Activated CD4-positive, CD25-positive, alpha-beta regulatory T cell (primary cell): ENCODE data around the gene CRTC3.
"Not testable (repeated sequence)": the region's sequence is repeated elsewhere in the genome, so short reads cannot be mapped to it uniquely, and the experiment has no call there.

Source experiments
- DNase-seq, 4 experiments: peaks; one replicate each; lab custom pipeline; 2025; lab: John Stamatoyannopoulos, UW

The CRTC3 gene

DNA sequence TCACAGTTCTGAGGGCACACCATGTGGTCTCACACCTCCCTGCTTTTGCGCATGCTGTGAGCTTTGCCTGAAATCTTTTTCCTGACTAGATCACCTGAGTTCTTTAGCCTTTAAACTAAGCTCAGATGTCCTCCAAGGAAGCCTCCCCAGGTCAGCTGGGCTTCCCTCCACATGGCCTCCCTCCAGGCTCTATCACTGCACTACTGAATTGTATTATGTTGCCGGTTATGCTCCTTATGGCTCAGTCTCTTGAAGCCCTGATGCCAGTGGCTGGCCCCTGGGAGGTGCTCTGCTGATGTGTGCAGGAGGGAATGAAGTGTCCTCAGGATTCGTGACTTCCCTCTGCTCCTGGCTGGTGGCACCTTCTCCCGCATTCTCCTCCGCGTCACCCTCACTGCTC, 94.1 kb downstream of the CRTC3 start:
- DNase-seq: no peak

DNA sequence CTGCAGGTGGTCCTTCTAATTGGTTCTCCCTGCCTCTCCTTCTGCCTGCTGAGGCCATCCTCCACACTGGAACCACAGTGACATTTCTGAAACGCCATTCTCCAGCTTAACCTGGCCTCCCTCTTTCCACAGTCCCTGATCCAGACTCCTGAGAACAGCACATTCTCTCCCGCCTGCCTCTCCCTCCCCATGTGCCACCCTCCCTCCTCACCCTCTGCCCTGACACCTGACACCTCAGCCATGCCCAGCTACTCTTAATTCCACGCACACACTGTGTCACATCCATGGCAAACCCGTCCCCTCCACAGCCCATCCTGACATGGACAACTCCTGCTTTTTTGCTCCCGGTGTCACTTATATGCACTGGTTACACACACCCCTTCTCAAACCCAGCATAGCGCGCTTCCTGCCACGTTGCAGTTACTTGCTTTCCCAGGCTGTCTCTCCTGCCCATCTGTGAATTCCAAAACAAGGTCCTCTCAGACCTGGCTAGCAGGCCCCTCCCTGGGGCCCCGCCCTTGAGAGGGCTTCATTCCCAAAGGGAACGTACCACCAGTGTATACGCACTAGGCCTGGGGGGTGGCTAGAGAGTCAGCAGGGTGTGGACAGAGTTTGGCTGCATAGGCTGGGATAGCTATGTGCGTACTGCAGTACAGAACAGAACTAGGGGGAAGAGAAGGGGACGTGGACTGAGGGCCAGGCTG, 94.7 kb downstream of the CRTC3 start:
- DNase-seq: no peak

DNA sequence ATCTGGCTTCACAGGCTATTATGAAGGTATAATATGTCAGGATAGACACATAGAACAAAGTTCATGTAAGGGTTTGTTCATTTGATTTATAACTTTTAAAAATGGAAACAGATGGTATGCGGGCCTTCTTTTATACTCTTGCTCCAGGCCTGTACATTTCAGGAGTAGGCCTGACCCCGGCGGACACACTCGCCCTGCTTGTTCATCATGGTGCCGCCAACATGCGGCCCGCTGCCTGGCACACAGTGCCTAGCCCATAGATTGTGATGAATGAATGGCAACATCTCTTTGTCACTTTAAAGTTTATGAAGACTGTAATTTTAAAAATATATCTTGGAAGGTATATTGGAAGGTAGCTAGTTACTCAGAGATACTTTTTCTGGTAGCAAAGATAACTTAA, 95.3 kb downstream of the CRTC3 start:
- DNase-seq: no peak

DNA sequence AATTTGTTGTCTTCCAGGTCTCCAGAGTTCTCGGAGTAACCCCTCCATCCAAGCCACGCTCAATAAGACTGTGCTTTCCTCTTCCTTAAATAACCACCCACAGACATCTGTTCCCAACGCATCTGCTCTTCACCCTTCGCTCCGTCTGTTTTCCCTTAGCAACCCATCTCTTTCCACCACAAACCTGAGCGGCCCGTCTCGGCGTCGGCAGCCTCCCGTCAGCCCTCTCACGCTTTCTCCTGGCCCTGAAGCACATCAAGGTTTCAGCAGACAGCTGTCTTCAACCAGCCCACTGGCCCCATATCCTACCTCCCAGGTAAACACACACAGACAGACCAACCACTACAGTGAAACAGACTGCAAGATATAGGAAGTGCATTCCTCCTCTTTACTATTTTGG, 99.5 kb downstream of the CRTC3 start:
- no peak for DNase-seq

DNA sequence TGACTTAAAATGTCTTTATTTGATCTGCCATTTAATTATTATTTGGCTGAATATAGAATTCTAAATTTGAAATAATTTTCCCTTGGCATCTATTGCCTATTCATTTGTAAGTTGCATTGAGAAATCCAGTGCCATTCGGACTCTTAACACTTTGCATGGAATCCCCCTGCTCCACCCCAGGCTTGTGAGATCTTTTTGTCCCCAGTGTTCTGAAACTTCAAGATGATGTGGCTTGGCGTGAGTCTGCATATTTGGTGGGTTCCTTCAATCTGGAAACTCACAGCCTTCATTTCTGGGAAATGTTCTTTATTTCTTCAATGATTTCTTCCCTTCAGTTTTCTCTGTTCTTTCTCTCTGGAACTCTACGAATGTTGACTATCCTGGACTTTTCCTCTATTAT, 103.6 kb downstream of the CRTC3 start:
- no peak for DNase-seq

DNA sequence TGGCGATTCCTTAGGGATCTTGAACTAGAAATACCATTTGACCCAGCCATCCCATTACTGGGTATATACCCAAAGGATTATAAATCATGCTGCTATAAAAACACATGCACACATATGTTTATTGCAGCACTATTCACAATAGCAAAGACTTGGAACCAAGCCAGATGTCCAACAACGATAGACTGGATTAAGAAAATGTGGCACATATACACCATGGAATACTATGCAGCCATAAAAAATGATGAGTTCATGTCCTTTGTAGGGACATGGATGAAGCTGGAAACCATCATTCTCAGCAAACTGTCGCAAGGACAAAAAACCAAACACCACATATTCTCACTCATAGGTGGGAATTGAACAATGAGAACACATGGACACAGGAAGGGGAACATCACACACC, 107.3 kb downstream of the CRTC3 start:
- DNase-seq: not testable (repeated sequence)

DNA sequence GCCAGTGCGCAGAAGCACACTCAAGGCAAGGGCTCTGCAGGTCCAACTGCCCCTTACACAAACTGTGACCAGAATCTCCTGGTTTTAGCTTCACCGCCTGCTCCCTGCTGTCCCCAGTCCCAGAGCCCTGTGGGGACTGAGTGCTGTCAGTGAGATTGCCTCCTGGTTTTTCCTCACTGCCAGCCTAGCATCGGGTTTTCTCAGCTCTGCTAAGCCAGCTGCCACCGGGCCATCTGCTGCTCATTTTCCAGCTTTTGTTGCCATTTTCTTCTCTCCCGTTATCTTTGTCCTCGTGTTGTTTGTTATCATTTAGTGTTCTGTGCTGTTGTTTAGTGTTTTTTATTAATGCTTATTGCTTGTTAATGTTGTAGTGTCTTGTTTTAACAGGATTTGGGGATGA, 108.0 kb downstream of the CRTC3 start:
- no peak for DNase-seq

DNA sequence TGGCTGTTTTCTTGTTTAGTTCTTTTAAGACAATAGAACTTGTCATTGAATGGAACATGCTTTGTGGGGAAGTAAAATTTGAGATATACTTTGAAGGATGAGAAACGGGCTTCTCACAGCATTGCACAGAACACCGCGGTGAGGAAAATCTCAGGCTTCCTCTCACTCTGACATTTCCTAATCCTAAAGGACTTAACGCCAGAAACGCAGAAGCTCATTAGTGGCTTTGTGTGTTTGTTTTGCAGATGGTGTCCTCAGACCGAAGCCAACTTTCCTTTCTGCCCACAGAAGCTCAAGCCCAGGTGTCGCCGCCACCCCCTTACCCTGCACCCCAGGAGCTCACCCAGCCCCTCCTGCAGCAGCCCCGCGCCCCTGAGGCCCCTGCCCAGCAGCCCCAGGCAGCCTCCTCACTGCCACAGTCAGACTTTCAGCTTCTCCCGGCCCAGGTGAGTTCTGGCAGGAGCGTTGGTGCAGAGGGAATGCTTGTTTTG, 108.5 kb downstream of the CRTC3 start:
- DNase-seq: no peak

DNA sequence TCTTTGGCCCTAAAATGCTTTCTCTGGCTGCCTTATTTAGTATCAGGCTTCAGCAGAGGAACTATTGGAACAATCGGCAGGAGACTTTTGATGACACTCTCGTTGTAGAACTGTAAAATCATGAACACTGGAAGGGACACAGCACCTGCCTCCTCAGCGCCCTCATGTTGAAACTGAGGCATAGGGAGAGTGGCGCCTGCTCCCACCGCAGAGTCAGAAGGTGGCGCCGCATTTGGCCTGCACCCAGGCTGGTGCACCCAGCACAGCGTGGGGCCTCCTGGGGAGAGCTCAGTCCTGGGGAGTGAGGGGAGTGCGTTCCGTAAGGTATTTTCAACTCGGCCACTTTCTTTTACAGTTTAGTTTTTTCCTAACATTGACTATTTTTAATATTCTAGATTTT, 109.2 kb downstream of the CRTC3 start:
- DNase-seq: no peak

DNA sequence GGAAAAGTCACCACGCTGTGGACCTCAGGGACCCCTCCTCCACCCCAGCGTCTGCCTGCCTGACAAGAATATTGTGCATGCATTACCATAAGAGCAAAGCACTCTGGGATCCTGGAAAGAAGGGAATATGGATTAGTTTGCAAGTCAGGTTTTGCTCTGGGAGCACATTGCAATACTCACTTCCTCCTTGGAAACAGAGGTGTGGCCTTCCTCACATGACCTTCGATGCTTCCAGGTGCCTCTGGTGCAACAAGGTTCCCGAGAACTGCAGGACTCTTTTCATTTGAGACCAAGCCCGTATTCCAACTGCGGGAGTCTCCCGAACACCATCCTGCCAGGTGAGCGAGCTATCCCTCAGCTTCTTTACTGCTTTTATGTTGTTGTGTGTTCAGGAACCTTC, 111.1 kb downstream of the CRTC3 start:
- no peak for DNase-seq

DNA sequence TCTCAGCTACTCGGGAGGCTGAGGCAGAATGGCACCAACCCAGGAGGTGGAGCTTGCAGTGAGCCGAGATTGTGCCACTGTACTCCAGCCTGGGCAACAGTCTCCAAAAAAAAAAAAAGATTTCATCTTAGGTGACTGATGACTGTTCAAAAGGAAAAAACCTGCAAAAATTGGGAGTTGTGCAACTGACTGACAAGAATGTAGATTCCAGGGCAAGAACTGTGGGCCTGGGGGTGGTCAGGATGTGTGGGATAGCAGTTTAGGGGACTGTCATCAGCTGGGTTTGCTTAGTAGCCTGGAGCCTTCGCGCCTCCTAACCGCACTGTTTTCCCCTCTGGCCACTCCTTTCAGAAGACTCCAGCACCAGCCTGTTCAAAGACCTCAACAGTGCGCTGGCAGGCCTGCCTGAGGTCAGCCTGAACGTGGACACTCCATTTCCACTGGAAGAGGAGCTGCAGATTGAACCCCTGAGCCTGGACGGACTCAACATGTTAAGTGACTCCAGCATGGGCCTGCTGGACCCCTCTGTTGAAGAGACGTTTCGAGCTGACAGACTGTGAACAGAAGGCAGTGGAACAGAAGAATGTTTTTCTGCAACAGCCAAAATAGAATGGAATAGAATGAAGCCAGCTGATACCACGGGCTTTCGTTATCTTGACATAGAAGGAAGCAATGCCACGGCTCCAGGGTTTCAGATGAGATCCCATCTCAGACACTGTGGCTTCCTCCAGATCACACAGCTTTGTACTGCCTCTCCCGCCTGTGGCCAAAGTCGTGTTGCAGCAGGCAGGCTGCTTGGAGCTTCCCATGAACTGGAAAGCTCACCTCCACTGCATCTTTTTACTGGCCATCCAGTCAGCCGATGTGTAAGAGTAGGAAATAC, 112.1 kb downstream of the CRTC3 start:
- no peak for DNase-seq

DNA sequence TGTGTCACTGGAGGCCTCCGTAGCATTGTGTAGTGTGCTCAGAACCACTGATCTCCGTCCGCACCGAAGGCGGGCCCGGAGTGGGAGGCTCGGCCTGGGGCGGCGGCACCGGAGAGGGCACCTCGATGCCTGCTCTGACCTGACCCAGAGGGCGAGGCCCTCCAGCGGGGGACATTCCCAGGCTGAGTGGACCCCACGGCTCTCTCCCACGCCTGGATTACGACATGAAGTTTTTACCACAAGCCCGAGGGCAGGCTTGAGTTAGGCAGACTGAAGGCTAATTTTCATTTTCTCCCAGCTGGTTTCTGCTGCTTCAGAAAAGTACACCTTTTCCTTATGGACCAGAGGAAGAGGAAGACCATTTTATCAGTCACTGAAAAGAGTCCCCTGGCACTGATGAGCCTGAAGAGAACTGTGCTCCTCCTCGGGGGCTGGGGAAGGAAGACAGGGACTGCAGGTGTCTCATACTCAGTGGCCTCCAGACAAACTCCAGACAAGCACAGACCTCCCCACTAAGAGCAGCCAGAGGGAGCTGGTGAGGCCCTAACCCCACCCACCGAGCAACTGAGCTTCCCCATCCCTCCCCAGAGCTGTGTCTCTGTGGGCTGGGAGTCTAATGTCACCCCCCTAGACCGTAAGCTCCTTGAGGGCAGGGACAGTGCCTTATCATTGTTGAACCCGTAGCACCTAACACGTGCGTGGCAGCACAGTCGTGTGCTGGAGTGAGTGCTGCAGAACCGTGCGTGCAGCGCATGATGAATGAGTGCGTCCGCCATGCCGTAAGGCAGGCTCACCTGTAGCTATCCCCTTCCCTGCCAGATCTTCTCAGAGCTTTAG, 113.0 kb downstream of the CRTC3 start:
- DNase-seq: no peak

DNA sequence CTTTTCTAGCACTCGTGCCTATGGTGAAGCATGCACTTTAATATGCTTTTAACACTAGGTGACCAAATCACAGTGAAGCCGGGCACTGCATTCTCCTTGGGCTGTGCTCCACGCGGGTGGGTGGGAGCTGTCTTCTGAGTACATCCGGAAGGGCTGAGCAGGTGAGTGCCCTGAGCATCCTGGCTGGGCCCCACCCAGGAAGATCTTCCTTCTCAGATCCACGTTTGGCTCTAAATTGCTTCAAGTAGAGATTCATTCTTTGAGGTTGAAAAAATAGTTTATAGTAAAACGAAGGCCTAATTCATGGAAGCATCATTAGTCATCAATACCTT, 113.5 kb downstream of the CRTC3 start:
- DNase-seq: no peak

DNA sequence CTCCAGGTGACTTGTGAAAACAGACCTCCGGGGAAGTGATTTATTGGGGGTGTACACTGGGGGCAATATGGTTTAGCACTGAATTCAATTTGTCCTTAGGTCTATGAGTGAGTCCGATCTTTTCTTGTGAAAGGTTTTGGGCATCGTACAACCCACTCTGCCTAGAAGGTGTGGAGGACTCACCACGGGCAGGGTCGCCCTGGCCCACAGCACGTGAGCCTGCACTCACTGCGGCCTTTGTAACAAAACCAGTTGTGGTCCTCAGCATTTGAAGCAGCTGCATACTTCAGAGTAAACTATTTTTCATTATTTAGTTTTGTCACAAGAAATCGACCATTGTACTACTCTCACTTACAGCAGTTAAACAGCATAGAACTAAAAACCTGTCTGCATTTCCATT, 114.8 kb downstream of the CRTC3 start:
- no peak for DNase-seq

DNA sequence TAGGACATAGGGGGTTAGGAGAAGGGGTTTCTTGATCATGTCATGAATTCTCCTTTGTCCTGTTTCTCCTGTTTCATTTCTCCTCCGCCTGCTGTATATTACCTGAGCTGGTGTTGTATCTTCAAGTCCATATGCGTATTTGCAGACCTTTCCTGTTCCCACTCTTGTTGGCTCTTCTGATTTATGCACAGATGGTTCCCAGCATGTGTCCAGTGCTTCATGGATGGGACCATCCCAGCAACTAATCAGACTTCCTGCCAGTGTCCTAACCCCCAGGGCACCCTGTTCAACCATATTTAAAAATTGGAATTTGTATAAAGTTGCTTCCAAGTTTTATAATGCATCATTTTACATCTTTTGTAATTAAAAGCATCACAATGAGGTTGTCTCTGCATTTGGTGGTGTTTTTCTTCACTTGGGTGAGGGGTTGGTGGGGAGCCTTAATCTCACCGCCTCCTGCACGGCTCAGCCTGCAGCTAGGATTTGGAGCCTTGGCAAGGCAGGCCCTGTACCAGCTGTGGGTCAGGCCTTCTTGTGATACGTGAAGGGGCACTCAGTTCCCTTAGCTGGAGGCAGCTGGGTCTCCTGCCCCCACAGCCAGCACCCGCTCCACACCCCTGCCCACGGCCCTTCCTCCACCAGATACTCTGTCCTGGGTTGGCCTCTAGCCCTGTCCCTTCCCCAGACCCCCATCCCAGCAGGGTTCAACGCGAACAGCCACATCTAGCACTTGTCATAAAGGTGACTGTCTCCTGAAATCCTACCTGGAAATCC, 115.4 kb downstream of the CRTC3 start:
- no peak for DNase-seq

DNA sequence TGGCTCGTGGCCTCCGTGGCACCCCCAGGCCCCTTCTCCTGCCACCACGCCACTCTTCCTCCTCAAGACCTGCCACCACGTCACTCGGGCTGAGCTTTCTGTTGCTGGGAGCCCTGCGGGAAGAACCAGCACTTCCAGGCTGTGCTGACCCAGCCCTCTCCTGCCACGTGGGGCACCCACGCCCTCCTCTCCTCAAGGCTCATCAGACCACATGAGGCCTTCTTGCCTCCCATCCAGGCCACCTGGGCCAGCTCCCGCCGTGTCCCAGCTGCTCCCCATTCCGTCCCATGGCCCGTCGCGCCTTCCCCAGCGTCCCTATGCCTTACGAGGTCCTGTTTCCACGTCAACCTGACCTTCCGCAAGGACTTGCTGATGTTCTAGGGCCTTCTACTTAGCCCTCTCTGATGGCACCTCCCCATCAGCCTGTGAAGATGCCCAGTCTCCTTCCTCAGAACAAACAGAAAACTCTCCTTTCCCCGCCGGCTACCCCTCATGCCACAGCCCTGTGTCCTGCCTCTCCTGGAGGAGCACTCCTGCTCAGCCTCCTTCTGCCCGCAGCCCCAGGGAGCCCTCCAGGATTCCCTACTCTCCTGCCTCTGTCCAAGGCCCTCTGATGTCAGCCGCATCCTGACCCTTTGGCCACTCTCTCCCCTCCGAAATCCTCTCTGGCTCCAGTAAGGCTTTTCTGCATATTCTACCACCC, 116.3 kb downstream of the CRTC3 start:
- no peak for DNase-seq

DNA sequence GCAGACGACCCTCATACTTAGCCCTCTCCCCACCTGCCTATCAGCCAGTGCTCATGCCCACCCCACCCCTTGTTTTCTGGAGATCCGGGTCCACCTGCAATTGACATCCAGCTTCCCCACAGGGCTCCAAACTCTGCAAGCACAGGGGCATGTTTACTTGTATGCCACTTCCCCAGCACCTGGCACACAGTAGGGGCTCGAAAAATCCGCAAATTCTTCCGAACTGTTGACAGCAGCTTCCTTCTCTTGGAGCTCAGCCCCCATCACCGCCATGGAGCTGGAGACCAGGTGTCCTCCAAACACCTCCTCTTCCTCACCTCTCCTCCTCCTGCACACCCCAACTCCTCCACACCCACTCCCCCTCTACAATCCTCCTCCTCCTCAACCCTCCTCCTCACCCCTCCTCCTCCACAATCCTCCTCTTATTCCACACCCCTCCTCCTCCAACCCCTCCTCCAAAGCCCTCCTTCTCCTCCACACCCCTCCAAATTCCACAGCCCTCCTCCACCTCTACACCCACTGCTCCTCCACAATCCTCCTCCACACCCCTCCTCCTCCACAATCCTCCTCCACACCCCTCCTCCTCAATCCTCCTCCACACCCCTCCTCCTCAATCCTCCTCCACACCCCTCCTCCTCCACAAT, 117.1 kb downstream of the CRTC3 start:
- DNase-seq: no peak

DNA sequence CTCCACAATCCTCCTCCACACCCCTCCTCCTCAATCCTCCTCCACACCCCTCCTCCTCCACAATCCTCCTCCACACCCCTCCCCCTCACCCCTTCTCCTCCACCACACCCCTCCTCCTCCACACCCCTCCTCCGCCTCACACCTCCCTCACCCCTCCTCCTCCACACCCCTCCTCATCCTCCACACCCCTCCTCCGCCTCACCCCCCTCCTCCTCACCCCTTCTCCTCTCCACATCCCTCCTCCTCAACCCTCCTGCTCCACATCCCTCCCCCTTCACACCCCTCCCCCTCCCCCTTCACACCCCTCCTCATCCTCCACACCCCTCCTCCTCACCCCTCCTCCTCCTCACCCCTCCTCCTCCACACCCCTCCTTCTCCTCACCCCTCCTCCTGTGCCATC, 117.6 kb downstream of the CRTC3 start:
- no peak for DNase-seq

DNA sequence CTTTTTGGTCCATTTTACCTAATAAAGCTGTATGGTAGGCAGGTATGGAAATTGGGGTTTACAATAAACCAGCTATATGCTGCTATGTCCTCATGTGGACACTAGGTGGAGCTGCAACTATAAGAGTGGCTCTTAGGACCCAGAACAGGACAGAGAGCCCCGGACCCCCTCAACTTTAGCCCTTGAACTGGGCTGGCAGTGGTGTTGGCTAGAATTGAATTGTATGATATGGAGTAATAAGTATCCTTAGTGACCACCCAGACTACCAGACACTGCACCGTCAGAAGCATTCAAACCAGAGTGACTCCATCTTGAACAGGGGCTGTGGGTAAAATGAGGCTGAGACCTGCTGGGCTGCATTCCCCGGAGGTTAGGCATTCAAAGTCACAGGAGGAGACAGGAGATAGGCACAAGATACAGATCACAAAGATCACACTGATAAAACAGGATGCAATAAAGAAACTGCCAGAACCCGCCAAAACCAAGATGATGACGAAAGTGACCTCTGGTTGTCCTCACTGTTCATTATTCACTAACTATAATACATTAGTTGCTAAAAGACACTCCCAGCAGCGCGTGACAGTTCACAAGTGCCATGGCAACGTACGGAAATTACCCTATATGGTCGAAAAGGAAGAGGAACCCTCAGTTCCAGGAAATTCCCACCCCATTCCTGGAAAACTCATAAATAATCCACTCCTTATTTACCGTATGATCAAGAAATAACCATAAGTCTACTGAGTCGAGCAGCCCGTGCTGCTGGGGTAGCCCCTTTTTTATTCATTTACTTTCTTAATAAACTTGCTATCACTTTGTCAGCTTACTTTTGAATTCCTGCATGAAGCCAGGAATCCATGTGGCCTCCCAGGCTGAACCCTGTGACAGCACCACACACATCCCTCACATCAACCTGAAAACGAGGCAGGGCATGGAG, 118.7 kb downstream of the CRTC3 start:
- peak; percentile 9 to 30 (median 26) for DNase-seq
